CD1c-positive myeloid dendritic cell (primary cell): Measurements from ENCODE around the gene TNNT2.

ENCODE experiments used
- DNase-seq: peaks from one replicate; pipeline ENCODE4 v3.0.0-alpha.2; 2016; ENCODE audit errors: extremely low spot score

Gene TNNT2

DNA sequence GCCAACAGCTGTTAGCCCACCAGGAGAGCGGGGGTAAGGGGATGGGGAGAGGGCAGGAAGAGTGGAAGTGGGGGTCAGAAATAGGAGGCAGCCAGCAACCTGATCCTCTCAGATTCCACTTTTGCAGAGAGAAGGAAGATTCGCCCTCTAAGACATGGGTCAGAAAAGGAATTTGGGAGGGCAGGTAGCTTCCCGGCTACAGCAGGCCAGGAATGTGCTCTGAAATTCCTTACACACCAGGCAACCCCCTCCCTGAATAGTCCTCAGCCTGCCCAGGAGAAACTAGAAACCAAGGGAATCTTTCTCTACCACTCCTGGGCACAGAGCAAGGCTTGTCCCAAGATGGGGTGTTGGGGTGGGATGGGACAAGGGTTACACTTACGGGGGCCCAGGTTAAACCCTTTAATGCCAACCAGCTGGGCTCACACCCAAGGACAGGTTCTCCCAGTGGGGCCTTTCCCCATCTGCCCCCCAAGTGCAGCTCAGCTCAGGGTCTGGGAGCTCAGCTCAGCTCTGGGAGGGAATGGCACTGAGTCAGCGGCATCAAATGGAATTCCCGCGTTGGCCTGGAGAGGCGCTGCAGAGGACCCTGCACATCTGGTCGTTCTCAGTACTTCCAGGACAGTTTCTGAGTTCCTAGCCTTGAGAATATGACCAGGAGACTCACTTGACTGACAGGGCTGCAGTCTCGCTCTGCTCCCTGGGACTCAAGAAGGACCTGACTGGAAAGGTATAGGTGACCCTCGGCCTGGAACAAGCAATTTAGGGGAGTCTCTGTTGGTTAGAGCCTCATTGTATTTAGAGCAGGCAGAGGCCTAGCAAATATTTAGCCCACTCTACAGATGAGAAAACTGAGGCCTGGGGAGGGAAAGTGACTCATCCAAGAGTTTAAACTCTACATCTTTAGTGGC is 761 bp downstream of the TNNT2 start:
- DNase-seq = peak; percentile 6

GRCh38 chr1:201376107-201376463 is 1.4 kb downstream of the TNNT2 start:
- DNase-seq = no peak

DNA sequence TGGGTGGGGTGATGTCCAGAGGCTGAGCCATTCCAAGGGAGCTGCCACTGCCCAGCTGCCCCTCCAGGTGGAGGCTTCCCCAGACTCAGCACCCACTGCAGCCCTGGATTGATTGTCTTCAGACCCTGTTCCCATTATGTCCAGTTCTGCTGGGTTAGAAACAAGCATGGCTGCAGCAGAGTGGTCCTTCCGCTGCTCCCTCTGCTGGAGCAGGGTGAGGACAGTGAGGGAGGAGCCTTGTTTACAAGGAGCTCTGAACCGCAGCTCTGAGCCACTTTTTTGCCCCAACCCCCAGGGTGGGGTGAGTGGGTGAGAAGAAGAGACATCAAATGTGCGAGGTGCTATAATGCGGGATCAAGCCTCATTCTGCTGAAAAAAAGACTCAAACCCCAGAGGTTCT is 2.3 kb downstream of the TNNT2 start:
- no peak for DNase-seq

DNA sequence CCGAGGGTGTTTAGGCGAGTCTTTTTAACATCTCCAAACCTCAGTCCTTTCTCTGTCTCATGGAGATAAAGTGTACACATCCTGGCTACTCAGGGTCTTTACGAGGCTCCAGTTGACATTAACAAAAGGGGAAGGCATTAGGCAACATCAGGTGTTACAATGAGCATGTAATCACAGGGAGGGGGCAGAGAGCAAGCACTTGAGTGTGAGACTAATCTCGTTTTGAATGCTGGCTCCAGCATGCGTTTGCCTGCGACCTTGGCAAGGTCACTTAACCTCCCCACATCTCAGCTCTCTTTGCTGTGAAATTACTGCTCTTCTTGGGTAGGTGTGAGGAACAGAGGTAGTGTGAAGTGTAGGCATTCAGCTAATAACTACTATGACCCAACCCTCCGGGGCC is 3.1 kb downstream of the TNNT2 start:
- DNase-seq = no peak

DNA sequence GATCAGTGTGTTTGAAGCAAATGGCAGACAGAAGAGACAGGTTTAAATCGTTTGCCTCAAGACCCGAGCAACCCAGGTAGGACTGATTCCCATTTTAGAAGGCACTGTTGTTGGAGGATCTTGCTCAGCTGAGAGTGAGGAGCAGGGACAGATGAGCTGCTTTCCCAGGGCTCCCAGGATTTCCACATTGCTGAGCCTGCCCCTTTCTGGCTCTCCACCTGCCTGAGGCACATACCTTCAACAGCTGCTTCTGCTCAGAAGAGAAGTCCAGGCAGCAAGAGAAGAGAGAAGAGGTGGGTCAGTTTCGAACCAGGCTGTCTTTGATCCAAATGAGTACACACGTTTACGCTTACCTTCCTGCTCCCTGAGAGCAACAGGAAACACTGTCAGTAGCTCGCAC is 5.7 kb downstream of the TNNT2 start:
- no peak for DNase-seq

GRCh38 chr1:201371276-201371675 is 6.2 kb downstream of the TNNT2 start:
- DNase-seq = no peak

- no peak for DNase-seq
These were observed 7.0 kb downstream of the TNNT2 start for GRCh38 chr1:201370500-201370899.

DNA sequence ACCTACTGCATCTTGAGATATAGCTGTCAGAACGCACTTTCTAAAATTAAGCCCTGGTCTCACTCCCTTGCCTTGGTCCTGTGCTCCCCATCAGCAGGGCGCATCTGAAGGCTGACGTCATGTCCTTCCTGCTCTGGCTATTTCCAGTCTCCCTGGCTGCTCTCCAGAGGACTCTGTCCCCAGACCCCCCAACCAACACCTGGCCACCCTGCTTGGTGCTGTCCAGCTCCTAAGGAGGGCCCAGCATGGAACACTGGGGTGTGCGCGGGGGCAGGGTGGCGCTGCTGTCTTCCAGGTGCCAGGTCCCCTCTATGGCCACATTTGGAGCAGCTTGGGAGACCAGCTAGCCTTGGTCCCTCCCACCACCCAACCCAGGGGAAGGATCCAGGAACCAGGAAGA is 8.3 kb downstream of the TNNT2 start:
- no peak for DNase-seq

DNA sequence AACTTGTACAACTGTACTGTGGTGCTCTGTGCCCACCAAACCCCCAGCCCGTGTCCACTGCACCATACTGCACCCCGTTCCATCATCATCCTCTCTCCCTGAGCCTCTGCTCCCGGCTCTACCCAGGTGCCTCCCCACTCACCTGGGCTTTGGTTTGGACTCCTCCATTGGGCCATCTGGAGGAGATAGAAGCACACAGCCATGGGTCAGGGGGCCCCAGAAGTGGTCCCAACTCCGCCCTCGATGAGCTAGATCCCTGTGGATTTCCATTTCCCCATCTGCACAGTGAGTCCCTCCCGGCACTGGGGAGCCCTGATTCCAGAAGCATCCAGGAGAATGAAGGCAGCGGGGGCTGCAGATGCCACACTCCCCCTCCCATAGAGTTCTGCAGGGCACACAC is 10.8 kb downstream of the TNNT2 start:
- DNase-seq = no peak

DNA sequence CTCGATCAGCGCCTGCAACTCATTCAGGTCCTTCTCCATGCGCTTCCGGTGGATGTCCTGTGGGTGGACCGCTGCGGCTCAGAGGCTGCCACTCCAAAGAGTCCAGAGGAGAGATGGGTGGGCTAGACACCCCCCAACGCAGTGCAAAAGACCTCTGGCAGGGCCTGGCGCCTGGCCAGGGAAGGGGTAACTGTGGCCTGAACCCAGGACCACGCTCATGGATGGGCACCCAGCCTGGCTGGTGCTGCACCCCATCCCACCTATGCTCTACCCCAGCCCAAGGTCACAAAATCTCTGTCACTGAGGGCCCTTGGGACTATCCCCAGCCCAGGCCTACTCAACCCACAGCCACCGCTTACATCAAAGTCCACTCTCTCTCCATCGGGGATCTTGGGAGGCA is 12.2 kb downstream of the TNNT2 start:
- DNase-seq = no peak

- DNase-seq = no peak
These were observed 12.7 kb downstream of the TNNT2 start for GRCh38 chr1:201364808-201365105.

- DNase-seq = no peak
These were observed 14.0 kb downstream of the TNNT2 start for GRCh38 chr1:201363467-201363866.

GRCh38 chr1:201362906-201363305 is 14.6 kb downstream of the TNNT2 start:
- no peak for DNase-seq

DNA sequence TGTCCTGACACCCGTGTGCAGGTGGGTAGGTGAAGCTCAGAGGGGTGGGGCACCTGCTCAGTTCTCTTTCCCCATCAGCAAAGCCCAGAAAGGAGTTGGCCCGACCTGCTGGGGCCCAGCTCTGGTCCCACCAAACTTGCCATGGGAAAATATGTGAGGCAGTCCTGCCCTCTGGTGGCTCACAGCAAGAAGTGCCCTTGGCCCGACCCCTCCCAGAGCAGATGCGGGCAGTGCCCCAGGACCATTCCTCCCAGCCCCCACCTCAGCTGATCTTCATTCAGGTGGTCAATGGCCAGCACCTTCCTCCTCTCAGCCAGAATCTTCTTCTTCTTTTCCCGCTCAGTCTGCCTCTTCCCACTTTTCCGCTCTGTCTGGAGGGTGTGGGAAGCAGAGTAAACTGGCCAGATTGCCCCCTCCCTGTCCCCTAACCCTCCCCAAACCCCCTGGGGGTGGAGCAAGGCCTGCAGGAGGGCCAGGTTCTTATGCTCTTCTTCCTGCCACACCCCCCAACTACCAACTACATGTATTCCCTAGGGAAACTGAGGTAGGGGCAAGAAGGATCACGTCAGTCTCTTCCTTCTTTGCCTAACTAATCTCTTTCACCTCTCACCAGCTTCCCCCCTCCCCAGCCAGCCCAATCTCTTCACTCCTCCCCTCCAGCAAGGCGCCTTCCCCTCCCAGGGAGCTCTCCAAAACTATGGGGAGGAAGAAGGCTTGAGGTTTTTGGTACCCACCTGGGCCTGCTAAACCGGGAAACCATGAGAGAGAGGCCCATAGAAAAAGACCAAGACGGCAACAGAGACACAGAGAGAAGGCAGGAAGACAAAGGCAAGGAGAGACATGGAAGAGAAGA is 15.6 kb downstream of the TNNT2 start:
- DNase-seq = no peak

- DNase-seq = no peak
These were observed 16.4 kb downstream of the TNNT2 start for GRCh38 chr1:201360901-201361651.

- DNase-seq = no peak
These were observed 17.0 kb downstream of the TNNT2 start for GRCh38 chr1:201360486-201360885.

DNA sequence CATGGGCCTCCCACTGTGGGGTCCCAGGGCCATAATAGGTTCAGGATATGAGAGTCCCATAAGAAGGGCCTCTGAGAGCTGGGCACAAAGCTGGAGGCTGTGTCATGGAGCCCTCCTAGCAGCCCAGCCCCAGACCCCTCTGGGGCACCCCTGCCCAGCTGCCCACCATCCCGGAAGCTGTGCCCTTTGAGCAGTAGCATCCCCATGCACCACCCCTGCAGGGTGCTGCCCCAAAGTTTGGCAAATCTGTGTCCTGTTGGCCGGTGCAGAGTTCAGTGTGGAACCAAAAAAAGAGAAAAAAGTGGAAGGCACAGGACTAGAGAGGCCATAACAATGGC is 17.6 kb downstream of the TNNT2 start:
- DNase-seq = no peak

DNA sequence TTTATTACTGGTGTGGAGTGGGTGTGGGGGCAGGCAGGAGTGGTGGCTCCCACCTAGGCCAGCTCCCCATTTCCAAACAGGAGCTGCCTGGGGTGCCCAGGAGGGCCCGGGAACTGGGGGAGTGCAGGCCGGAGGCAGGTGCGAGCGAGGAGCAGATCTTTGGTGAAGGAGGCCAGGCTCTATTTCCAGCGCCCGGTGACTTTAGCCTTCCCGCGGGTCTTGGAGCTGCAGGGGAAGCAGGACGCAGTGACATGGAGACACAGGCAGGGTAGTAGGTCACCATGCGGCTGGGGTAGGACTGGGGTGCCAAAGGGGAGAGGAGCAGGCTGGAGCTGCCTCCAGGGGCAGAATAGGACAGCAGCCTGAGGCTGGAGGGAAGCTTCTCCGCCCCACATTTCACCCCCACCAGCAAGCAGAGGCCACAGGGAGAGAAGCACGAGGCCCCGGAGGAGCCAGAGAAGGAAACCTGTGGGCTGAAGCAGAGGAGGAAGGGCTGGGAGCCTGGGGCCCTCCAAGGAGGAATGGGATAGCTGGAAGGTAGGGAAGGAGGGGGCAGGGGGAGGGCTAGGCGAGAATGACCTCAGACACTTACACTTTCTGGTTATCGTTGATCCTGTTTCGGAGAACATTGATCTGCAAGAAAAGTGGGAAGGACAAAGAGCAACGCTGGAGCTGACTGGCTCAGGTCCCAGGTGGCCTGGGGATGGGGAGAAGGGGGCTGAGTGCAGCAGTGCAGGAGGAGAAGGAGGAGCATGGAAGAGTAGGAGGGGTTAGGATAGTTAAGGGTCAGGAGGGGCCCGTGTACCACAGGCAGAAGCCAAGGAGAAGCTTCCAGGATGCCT is 18.2 kb downstream of the TNNT2 start:
- DNase-seq = no peak

DNA sequence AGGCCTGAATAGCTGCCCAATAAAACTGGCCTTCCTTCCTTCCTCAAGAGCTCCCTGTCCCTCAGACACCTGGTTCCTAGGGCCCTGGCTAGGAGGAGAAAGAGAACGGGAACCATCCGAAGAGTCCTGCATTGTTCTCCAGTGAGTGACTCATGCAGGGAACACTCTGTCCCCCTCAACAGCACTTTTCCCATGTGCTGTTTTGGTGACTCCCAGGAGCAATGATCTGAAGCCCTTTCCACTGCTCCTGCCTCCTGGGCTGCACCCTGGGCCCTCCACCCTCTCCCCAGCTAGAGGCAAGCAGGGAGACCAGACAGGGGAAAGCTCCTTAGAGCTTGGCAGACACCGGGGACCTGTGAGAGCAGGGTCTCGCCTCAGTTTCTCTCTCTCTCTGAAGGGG is 18.9 kb downstream of the TNNT2 start:
- no peak for DNase-seq

DNA sequence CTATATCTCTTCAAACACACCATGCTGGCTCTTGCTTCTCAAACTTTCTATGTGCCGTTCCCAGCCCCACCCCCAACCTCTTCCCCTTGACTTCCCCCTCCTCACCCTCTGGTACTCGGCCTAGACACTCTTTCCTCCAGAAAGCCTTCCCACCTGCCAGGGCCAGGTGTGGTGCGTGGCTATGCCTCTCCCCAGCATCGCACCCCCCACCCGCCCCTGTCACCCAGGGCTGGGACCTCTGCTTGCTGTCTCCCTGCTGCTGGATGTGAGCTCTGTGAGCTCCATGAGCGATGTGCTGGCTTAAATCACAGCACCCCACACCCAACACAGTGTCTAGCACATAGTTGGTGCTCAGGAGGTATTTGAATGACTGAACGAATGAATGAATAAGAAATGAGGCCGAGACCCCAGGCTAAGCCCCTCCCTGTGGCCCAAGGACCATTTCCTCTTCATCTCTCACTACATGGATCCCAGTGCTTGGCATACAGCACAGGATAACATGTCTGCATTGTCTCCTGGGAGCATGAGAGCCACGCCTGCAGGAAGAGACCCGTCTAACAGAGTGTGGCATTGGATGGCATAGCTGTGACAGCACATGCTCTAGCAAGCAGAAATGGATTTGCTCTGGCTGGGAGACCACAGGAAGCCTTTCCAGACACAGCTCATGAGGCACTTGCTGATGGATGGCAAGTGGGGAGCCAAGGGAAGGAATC is 19.7 kb downstream of the TNNT2 start:
- no peak for DNase-seq

GRCh38 chr1:201357211-201357610 is 20.3 kb downstream of the TNNT2 start:
- no peak for DNase-seq
